GM12801 (cell line): Measurements from ENCODE around the gene CASQ1.

Experiments used
- TF ChIP-seq, protein P1 (sequence below): IDR thresholded peaks from one replicate; pipeline ENCODE4 v1.5.1; 2011; ENCODE audit warnings: control low read depth; ENCODE audit not compliant: insufficient read length; ENCODE audit errors: extremely low read depth

The CASQ1 gene

DNA sequence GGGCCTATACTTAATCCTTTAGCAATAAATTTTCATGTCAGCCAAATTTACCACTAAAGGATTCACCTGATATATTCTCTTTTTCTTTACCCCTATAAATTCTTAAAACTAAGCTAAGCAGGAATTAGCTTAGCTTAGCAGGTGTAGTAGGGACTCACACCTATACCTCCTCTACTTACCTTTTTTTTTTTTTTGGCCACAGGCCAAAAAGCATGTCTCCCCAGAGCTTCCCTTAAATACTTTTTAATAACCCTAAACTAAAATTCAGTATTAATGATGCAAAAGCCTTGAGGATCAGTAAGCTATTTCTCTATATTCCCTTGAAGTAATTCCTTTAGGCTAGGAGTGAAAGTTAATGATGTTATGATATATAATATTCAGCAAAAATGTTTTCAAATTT is 38.1 kb downstream of the CASQ1 start:
- TF ChIP-seq, protein P1, sequence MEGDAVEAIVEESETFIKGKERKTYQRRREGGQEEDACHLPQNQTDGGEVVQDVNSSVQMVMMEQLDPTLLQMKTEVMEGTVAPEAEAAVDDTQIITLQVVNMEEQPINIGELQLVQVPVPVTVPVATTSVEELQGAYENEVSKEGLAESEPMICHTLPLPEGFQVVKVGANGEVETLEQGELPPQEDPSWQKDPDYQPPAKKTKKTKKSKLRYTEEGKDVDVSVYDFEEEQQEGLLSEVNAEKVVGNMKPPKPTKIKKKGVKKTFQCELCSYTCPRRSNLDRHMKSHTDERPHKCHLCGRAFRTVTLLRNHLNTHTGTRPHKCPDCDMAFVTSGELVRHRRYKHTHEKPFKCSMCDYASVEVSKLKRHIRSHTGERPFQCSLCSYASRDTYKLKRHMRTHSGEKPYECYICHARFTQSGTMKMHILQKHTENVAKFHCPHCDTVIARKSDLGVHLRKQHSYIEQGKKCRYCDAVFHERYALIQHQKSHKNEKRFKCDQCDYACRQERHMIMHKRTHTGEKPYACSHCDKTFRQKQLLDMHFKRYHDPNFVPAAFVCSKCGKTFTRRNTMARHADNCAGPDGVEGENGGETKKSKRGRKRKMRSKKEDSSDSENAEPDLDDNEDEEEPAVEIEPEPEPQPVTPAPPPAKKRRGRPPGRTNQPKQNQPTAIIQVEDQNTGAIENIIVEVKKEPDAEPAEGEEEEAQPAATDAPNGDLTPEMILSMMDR, result no peak

DNA sequence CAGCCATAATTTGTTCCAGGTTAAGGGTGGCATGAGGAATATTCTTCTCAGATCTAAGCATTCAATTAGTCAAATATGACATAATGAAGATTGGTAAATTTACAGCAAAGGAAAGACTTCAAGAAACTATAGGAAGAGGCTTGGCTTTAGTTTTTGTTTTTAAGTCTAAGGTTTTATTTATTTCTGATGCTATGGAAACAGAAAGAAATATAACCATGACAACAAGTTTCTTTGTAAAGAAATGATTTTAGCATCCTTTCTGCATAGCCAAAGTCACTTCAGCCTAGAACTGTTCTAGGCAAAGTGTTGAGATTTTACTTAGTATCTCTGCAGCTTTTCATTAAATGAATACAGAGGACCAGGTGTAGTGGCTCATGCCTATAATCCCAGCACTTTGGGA is 42.5 kb downstream of the CASQ1 start:
- TF ChIP-seq, protein P1, result no peak

DNA sequence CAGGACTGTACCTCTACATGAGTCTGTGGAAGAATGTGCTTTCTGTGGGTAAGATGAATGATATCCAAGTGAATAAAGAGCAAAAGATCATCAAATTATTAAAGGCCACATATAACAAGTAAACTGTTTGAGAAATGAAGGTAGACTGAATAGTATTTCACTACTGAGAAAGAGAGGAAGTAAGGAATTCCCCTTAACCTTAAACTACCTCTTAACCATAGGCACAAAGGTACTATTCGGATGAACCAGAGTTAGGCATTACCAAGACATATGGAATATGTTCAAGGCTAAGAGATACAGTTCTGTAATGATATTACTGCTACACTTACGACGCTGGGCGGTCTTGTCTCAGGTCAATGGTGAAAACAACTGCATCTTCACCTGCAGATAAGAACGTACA is 46.4 kb downstream of the CASQ1 start:
- TF ChIP-seq, protein P1, result no peak

DNA sequence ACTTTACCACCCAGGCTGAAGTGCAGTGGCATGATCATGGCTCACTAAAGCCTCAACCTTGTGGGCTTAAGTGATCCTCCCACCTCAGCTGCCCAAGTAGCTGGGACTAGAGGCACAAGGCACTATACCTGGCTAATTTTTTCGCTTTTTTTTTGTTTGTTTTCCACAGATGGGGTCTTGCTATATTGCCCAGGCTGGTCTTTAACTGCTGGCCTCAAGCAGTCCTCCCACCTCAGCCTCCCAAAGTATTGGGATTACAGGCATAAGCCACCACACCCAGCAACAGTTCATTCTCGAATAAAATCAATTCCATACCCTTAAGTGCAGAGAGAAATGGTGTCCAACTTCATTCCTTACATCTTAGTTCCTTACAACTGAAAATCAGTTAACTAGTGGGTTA is 47.2 kb downstream of the CASQ1 start:
- TF ChIP-seq, protein P1, result no peak

DNA sequence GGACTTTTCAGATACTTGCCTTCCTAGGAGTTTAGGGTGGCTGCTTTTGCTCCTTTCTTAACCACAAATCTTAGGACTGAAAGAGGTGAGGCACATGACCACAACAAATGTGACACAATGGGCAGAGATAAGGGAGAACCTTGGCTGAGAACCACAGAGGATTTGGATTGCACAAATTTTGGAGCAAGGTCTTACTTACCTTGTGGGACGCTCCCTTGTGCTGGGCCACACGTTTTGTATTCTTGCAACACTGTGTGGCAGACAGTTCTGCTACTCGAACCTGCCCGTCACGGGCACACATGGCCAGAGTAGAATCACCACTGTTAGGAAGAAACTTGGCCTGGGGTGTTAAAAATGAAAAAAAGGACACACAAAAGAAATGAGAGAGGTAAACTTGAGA is 48.0 kb downstream of the CASQ1 start:
- TF ChIP-seq, protein P1, result no peak

DNA sequence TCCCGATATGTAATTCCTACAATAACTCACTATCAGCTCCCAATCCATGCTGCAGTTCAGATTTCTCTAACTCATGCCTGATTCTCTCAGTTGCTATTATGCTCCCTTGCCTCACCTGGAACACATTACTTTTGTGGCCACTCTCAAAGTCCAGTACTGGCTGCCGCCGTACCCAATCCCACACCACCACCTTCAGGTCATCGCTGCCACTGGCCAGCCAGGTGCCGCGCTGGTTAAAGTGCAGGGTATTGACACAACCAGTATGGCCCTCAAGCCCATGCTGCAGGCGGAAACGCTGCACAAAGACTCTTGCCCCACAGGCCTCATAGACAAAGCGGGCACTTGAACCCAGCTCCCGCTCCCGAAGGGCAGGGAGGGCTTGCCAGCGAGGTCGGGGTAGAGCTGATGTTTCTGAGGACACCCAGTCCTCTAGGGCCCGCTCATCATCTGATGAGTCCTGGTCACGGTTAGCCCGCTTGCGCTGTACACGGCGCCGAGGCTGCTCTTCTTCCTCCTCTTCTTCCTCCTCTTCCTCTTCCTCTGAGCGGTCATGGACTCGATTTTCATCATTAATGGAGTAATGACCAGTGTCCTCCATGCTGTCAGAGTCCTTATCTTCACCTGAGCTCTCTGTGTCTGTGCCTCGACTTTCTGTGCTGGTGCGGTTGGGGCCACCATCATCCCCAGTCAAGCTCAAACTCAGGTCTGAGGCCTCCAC is 49.4 kb downstream of the CASQ1 start:
- TF ChIP-seq, protein P1, result no peak

DNA sequence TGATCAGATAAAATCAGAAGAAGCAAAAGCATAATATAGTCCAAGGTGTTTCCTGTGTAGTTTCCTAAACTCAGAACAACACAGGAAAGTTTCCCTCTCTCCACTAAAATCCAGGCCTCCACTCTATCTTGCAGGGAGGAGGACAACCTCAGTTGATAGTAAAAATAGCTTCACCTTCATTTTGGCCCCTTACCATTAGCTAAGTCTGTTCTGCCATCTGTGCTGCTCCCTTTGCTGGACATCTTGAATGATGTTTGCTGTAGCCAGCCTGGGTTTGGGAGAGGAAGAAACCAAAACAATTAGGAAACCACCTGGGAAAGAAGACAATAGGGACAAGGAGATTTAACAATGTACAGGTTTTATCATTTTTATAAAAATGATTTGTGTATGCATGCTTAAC is 53.4 kb downstream of the CASQ1 start:
- TF ChIP-seq, protein P1, result no peak

DNA sequence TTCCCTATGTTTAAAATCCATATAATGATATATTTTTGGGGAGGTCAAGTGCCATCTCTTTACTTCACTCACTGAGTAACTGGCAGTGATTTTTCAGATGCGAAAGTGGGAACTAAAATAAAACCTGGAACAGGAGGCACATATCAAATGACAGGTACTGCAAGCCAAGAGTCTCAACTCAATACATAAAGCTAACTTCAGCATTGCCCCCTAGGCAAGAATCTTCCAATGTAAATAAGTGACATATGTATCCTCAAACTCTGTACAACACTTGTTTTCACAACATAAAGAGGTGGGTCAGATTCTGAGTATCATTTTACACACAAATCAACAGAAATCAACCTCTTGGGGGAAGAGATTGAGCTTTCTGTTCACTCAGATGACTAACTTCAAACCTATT is 53.8 kb downstream of the CASQ1 start:
- TF ChIP-seq, protein P1, result no peak
